ENCODE measurements around the gene HDAC5. TPM values are rescaled to one million over a fixed set of nuclear protein-coding genes. Genes with fewer than 3 reads are reported as not detected.
A peak's percentile ranks its signal among the peaks of the same experiment; 100 is the strongest.

The HDAC5 gene
- total RNA-seq, 1 donor from 2014 or later = 59.2 TPM

DNA sequence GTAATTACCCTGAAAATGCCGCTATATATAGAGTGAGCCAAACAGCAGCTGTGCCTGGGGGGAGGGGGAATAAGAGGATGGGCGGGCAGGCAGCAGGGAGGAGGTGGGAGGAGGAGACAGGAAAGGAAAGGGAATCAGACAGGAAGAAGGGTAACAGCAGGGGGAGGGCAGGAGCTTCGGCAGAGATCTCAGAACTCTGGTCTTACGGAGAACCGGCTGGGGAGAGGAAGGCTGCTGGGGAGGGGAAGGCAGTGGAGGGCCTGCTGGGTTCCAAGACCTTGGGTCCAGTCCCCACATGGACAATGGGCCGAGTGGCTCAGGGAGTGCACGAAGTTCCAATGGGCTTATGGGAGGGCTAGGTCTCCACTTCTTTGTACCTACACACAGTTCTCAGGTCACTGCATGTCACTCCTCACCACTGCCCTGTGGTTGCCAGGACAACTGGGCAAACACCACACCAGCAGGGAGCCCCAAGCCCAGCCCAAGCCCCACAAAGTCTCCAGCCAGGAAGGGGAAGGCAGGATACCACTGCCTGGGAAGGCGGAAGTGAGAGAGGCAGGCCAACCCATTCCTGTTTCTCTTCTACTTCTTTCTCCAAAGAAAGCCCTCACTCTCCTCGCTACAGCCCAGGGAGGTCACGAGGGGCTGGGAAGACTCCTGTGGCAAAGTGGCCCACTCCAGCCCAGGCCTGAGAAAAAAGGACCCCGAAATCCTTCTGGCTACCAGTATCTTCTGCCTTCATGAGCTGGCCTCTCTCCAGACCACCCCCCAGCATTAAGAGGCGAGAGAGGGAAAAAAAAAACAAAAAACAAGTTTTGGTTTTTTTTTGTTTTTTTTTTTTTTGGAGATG, 27.6 kb downstream of the HDAC5 start:
- intact Hi-C loops (cut with DNase I) = no loop called here
- TF ChIP-seq, protein P1, sequence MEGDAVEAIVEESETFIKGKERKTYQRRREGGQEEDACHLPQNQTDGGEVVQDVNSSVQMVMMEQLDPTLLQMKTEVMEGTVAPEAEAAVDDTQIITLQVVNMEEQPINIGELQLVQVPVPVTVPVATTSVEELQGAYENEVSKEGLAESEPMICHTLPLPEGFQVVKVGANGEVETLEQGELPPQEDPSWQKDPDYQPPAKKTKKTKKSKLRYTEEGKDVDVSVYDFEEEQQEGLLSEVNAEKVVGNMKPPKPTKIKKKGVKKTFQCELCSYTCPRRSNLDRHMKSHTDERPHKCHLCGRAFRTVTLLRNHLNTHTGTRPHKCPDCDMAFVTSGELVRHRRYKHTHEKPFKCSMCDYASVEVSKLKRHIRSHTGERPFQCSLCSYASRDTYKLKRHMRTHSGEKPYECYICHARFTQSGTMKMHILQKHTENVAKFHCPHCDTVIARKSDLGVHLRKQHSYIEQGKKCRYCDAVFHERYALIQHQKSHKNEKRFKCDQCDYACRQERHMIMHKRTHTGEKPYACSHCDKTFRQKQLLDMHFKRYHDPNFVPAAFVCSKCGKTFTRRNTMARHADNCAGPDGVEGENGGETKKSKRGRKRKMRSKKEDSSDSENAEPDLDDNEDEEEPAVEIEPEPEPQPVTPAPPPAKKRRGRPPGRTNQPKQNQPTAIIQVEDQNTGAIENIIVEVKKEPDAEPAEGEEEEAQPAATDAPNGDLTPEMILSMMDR (IDR thresholded peaks at IDR 0.05) = no peak
- Histone ChIP-seq H3K9me3 (no peaks in the 10 kb centered on the region), H3K4me3 (peak overlapping the region; percentile 49), H3K27me3 (ENCODE audit: low read depth) (no peaks in the 10 kb centered on the region), H3K27ac (peak overlapping the region; percentile 87), H3K4me1 (peaks cover 46% of the 10 kb centered on the region), H3K36me3 (peaks cover 40% of the 10 kb centered on the region)
- DNase-seq = peak; percentile 71
- ATAC-seq = peak; percentile 84 to 85

DNA sequence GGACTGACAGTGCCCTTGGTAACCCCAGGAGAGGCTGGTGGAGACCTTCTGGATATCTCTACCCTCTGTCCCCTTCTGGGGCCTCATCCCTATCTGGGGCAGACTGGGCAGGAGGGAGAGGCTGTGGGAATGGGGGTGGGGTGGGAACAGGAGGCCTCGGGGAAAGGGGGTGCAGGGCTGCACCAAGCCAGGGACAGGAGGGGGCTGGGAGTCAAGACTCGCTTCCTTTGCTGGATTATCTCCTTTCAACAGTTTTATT, 28.1 kb downstream of the HDAC5 start:
- Histone ChIP-seq H3K36me3 (peaks cover 46% of the 10 kb centered on the region), H3K4me3 (peak overlapping the region; percentile 49), H3K27ac (peak overlapping the region; percentile 28), H3K27me3 (ENCODE audit: low read depth) (no peaks in the 10 kb centered on the region), H3K9me3 (no peaks in the 10 kb centered on the region), H3K4me1 (peaks cover 46% of the 10 kb centered on the region)
- TF ChIP-seq, protein P1 (IDR thresholded peaks at IDR 0.05) = no peak
- no peak for DNase-seq
- ATAC-seq = no peak
- intact Hi-C loops (cut with DNase I) = no loop called here

DNA sequence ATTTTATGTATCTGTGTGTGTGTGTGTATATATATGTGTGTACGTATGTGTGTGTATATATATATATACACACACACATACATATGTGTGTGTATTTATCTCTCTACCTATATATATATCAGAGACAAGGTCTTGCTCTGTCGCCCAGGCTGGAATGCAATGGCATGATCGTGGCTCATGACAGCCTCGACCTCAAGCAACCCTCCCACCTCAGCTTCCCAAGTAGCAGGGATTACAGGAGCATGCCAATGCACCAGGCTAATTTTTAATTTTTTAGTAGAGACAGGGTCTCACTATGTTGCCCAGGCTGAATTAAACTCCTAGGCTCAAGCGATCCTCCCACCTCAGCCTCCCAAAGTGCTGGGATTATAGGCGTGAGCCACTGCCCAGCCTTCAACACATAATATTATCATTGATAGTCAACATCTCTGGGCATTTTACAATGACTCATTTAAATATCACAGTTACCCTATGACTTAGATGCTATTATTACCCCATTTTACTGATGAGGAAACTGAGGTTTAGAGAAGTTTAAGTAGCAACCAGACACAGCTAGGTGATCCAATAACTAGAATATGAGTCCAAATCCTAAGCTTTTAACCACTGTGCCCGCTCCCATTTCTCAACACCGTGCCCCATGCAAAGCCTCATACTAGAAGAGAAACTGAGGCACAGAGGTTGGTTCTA, 28.6 kb downstream of the HDAC5 start:
- peaks cover 46% of the 10 kb centered on the region for H3K4me1 ChIP-seq
- peak overlapping the region; percentile 49 for H3K4me3 ChIP-seq
- H3K27me3 ChIP-seq (ENCODE audit: low read depth) = no peaks in the 10 kb centered on the region
- no peak for ATAC-seq
- TF ChIP-seq, protein P1 (IDR thresholded peaks at IDR 0.05) = no peak
- intact Hi-C loops (cut with DNase I) = no loop called here
- no peak for DNase-seq
- H3K36me3 ChIP-seq = peaks cover 50% of the 10 kb centered on the region
- peak overlapping the region; percentile 28 for H3K27ac ChIP-seq
- H3K9me3 ChIP-seq = no peaks in the 10 kb centered on the region

DNA sequence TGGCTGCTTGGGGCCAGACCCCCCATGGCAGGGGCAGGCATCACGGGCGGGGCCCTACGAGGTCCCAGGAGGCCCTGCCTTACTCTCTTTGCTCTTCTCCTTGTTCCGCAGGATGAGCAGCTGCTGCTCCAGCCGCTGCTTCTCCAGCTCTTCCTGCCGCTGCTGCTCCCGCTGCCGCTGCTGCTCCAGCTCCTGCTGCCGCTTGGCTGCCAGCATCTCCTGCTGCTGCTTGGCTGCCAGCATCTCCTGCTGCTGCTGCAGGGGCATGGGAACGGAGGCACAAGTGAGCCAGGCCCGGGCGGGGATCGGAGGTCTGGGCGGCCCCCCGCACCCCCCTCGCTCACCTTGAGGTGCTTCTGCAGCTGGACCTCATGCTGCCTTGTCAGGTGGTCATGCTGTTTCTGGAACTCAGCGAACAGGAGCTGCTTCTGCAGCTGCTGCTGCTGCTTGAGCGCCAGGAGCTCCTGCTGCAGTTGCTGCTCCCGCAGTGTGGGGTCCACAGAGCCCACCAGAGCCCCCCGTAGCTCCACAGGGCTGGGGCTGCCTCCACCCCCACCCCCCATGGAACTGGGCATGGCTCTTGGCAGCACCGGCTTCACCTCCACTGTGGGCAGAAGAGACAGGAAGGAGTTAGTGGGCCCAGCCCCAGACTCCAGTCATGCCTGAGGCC, 30.1 kb downstream of the HDAC5 start:
- Histone ChIP-seq H3K4me1 (peaks cover 38% of the 10 kb centered on the region), H3K36me3 (peaks cover 60% of the 10 kb centered on the region)

DNA sequence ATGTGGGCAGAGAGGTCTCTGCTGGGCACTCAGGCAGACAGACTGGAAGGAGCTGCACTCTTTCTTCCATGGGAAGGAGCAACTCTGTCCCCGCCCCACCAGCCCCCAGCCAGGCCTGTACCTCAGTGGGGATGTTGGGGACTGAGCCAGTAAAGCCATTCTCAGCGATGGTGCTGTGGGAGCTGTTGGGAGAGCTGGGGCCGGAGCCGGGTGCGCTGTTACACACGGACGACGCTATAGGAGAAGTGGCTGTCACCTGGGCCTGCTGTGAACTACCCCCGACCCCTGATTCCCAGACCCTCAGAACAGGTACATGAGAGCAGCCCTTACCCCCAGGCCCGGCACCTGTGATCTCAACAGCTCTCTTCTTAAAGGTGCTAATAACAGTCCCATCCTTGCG, 31.4 kb downstream of the HDAC5 start:
- TF ChIP-seq, protein P1 (IDR thresholded peaks at IDR 0.05) = no peak
- Histone ChIP-seq H3K4me3 (no peak overlapping the region), H3K27ac (no peak overlapping the region), H3K27me3 (ENCODE audit: low read depth) (no peaks in the 10 kb centered on the region), H3K36me3 (peaks cover 69% of the 10 kb centered on the region), H3K4me1 (peaks cover 25% of the 10 kb centered on the region), H3K9me3 (no peaks in the 10 kb centered on the region)
- ATAC-seq (no peak), DNase-seq (no peak)
- intact Hi-C loops (cut with DNase I) = no loop called here

More for the DNA sequence above, 30.1 kb downstream of the HDAC5 start:
- DNase-seq (no peak), ATAC-seq (no peak)
- H3K9me3 ChIP-seq = no peaks in the 10 kb centered on the region
- intact Hi-C loops (cut with DNase I) = no loop called here
- no peak overlapping the region for H3K4me3 ChIP-seq
- H3K27ac ChIP-seq = no peak overlapping the region
- TF ChIP-seq, protein P1 (IDR thresholded peaks at IDR 0.05) = no peak
- no peaks in the 10 kb centered on the region for H3K27me3 ChIP-seq (ENCODE audit: low read depth)

All from lower lobe of right lung (tissue), 2 donors.